ENCODE data around the gene C1orf167. TPM values are rescaled to one million over a fixed set of nuclear protein-coding genes. Genes with fewer than 3 reads are reported as not detected.

The C1orf167 gene
- total RNA-seq, 1 donor from 2014 or later, result not detected

DNA sequence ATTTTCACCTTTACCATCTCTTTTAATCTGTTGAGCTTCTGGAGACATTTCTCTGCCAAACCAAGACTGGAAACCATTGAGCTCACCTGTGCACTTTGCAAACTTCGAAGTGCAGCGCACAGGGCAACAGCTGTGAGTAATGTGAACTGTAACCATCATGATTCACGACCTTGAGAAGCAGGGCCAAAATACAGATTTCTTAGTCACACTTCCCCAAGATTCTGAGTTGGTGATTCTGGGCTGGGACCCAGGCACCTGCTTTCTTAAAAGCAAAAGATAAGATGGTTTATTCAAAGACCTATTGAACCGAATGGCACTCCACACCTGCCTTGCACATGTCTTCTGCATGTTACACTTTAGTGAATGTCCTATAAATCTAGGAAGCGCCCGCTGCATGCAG, 15.9 kb upstream of the C1orf167 start:
- Histone ChIP-seq H3K9me3 (no peaks in the 10 kb centered on the region), H3K4me1 (peaks cover 8% of the 10 kb centered on the region), H3K36me3 (peaks cover 0 to 23% of the 10 kb centered on the region in 2 donors), H3K27ac (no peak overlapping the region), H3K4me3 (no peak overlapping the region), H3K27me3 (no peaks in the 10 kb centered on the region)
- DNase-seq (ENCODE audit: extremely low spot score in 2 of 2), result no peak
- TF ChIP-seq, protein P1, sequence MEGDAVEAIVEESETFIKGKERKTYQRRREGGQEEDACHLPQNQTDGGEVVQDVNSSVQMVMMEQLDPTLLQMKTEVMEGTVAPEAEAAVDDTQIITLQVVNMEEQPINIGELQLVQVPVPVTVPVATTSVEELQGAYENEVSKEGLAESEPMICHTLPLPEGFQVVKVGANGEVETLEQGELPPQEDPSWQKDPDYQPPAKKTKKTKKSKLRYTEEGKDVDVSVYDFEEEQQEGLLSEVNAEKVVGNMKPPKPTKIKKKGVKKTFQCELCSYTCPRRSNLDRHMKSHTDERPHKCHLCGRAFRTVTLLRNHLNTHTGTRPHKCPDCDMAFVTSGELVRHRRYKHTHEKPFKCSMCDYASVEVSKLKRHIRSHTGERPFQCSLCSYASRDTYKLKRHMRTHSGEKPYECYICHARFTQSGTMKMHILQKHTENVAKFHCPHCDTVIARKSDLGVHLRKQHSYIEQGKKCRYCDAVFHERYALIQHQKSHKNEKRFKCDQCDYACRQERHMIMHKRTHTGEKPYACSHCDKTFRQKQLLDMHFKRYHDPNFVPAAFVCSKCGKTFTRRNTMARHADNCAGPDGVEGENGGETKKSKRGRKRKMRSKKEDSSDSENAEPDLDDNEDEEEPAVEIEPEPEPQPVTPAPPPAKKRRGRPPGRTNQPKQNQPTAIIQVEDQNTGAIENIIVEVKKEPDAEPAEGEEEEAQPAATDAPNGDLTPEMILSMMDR (IDR thresholded peaks at IDR 0.05), result no peak
- TF ChIP-seq POLR2AphosphoS5 (IDR thresholded peaks at IDR 0.05; ENCODE audit: insufficient read depth in 1 of 2, low read depth in 1 of 2) (no peak), POLR2A (IDR thresholded peaks at IDR 0.05) (no peak)
- intact Hi-C loops (cut with DNase I), result no loop called here

DNA sequence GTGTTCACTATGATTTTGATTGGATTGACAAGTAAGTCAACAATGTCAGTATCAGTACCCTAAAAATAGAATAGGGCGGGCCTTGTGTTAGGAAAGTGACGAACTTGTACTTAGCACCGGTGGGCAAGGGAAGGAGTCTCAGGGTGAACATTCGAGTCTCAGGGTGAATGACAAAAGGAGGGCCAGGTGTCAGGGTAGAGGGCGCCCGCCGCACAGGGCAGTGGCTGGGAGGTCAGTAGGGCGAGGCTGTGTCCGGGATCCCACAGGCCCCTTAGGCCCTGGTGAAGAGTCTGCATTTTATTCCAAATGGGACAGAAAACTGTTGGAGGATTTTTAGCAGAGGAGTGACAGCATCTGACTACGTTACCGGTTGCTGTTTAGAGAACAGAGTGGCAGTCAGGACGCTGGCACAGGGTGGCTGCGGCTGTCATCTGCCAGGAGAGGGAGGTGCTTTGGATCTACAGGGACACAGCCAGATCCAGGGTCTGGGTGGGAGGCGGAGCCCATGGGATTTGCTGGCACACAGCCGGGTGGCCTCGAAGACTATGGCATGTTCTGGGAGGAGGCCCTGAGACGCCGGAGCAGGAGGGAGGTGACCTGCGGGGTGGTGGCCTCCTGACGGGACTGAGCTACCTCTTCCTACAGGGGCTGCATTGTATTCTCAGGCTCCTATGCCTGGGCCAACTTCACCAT, 15.1 kb upstream of the C1orf167 start:
- Histone ChIP-seq H3K9me3 (no peaks in the 10 kb centered on the region), H3K27me3 (no peaks in the 10 kb centered on the region), H3K4me3 (no peak overlapping the region), H3K36me3 (peaks cover 0 to 23% of the 10 kb centered on the region in 2 donors), H3K4me1 (no peaks in the 10 kb centered on the region), H3K27ac (no peak overlapping the region)
- no peak for TF ChIP-seq POLR2A (IDR thresholded peaks at IDR 0.05)
- TF ChIP-seq, protein P1 (IDR thresholded peaks at IDR 0.05), result no peak
- TF ChIP-seq POLR2AphosphoS5 (IDR thresholded peaks at IDR 0.05; ENCODE audit: insufficient read depth in 1 of 2, low read depth in 1 of 2), result no peak
- no peak for DNase-seq (ENCODE audit: extremely low spot score in 2 of 2)
- intact Hi-C loops (cut with DNase I), result no loop called here

DNA sequence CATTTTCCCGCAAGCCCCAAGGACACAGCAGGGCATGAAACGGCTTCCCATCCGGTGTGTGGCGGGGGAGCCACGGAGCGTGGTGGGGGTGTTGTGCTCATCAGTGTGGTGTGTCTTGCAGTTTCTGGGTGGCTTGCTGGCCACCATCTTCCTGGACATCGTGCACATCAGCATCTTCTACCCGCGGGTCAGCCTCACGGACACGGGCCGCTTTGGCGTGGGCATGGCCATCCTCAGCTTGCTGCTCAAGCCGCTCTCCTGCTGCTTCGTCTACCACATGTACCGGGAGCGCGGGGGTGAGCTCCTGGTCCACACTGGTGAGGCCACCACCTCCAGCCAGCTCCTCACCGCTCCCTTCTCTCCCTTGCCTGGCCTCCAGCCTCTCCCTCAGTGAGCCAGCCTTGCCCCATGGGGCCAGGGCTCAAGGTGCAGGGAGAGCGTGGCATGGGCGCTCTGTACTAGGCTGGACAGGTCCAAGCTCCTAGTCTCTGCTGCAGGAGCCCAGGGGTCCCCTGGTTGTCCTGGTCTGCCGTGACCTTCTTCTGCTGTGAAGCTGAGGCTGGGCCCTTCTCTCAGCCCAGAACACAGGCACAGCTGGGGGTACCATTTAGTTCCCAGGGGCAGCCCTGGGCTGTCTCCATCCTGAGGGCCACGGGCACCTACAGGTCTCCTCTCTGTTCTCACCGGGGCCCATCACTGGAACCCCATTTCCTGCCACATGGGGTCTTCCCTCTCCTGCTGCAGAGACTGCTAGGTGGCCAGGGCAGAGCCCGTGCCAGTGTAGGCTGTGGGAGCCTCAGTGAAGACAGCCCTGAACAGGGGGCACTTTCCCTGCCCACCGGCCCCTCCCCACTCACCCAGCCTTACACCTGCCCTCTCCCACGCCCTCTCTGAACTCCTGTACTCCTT, 13.4 kb upstream of the C1orf167 start:
- H3K27me3 ChIP-seq, result no peaks in the 10 kb centered on the region
- intact Hi-C loops (cut with DNase I), result no loop called here

DNA sequence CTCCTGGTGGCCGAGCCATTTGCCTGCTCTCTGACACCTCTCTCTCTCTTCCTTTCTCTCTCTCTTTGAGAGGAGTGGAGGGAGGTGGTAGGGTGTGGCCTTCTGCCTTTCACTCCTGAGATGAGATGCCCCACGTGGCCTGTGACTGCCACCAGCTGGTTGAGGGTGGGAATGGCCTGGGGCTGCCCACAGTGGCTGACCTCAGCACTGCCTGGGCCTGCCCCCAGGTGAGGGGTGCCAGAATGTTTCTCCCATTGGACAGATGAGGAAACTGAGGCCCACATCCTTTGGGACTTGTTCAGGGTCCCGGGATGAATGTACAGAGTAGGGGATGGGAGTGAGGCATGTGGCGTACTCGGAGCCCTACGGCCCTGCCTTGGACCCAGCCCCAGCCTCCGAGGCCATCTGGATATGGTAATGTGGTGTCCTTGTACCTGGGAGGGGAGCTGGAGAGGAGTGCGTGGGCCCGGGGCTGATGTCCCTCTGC, 12.7 kb upstream of the C1orf167 start:
- H3K27me3 ChIP-seq, result no peaks in the 10 kb centered on the region
- no peaks in the 10 kb centered on the region for H3K9me3 ChIP-seq
- intact Hi-C loops (cut with DNase I), result no loop called here
- TF ChIP-seq, protein P1 (IDR thresholded peaks at IDR 0.05), result peak in 2 of 3 experiments; percentile 33 to 44
- no peak for TF ChIP-seq POLR2A (IDR thresholded peaks at IDR 0.05)
- TF ChIP-seq POLR2AphosphoS5 (IDR thresholded peaks at IDR 0.05; ENCODE audit: insufficient read depth in 1 of 2, low read depth in 1 of 2), result no peak
- no peaks in the 10 kb centered on the region for H3K4me1 ChIP-seq
- DNase-seq (ENCODE audit: extremely low spot score in 2 of 2), result no peak
- no peak overlapping the region for H3K27ac ChIP-seq
- H3K4me3 ChIP-seq, result no peak overlapping the region
- peaks cover 0 to 23% of the 10 kb centered on the region in 2 donors for H3K36me3 ChIP-seq

More for the DNA sequence above, 13.4 kb upstream of the C1orf167 start:
- Histone ChIP-seq H3K9me3 (no peaks in the 10 kb centered on the region), H3K36me3 (peaks cover 0 to 23% of the 10 kb centered on the region in 2 donors), H3K27ac (no peak overlapping the region), H3K4me1 (no peaks in the 10 kb centered on the region), H3K4me3 (no peak overlapping the region)
- no peak for DNase-seq (ENCODE audit: extremely low spot score in 2 of 2)
- TF ChIP-seq POLR2A (IDR thresholded peaks at IDR 0.05), result no peak
- no peak for TF ChIP-seq POLR2AphosphoS5 (IDR thresholded peaks at IDR 0.05; ENCODE audit: insufficient read depth in 1 of 2, low read depth in 1 of 2)
- TF ChIP-seq, protein P1 (IDR thresholded peaks at IDR 0.05), result no peak
